Skeletal muscle satellite cell (primary cell): Measurements from ENCODE around the gene BRD7.

ENCODE experiments used
- H3K27me3 ChIP-seq: 2 replicates; pipeline ENCODE4 v1.7.0; 2013; ENCODE audit warnings: low read length; ENCODE audit not compliant: control insufficient read depth, insufficient read depth
- H3K36me3 ChIP-seq: 2 replicates; pipeline ENCODE4 v1.7.0; 2013; ENCODE audit warnings: mild to moderate bottlenecking, control low read depth, low read length; ENCODE audit not compliant: insufficient read depth
- H3K4me1 ChIP-seq: 2 replicates; pipeline ENCODE4 v1.7.0; 2013; ENCODE audit warnings: low read length; ENCODE audit not compliant: control insufficient read depth, insufficient read depth
- H3K4me2 ChIP-seq: 2 replicates; pipeline ENCODE4 v1.7.0; 2013; ENCODE audit warnings: mild to moderate bottlenecking, low read length
- H3K4me3 ChIP-seq: 2 replicates; pipeline ENCODE4 v1.7.0; 2013; ENCODE audit warnings: low read length
- H3K9ac ChIP-seq: 2 replicates; pipeline ENCODE4 v1.7.0; 2013; ENCODE audit warnings: mild to moderate bottlenecking, low read depth, low read length, moderate library complexity
- H3K9me3 ChIP-seq: replicated peaks from 2 replicates; pipeline ENCODE4 v1.7.0; 2013; ENCODE audit warnings: mild to moderate bottlenecking, control low read depth, low read length

The BRD7 gene

GRCh38 chr16:50271148-50272041 lies 97.4 kb downstream of the BRD7 start:
- peaks cover 35% of the 10 kb centered on the region for H3K4me1 ChIP-seq
- no peak overlapping the region for H3K4me2 ChIP-seq
- H3K9ac ChIP-seq: no peak overlapping the region
- H3K4me3 ChIP-seq: no peak overlapping the region
- H3K9me3 ChIP-seq: no peaks in the 10 kb centered on the region
- no peaks in the 10 kb centered on the region for H3K27me3 ChIP-seq
- peaks cover 29% of the 10 kb centered on the region for H3K36me3 ChIP-seq

GRCh38 chr16:50270510-50271147 lies 98.2 kb downstream of the BRD7 start:
- Histone ChIP-seq H3K9me3 (no peaks in the 10 kb centered on the region), H3K27me3 (no peaks in the 10 kb centered on the region), H3K36me3 (peaks cover 24% of the 10 kb centered on the region), H3K4me3 (no peak overlapping the region), H3K9ac (no peak overlapping the region), H3K4me2 (no peak overlapping the region), H3K4me1 (peaks cover 43% of the 10 kb centered on the region)

GRCh38 chr16:50269769-50270509 lies 98.8 kb downstream of the BRD7 start:
- H3K27me3 ChIP-seq: no peaks in the 10 kb centered on the region
- H3K4me2 ChIP-seq: no peak overlapping the region
- peaks cover 23% of the 10 kb centered on the region for H3K36me3 ChIP-seq
- H3K9ac ChIP-seq: no peak overlapping the region
- H3K4me3 ChIP-seq: no peak overlapping the region
- H3K4me1 ChIP-seq: peaks cover 50% of the 10 kb centered on the region
- H3K9me3 ChIP-seq: no peaks in the 10 kb centered on the region

GRCh38 chr16:50269061-50269705 lies 99.6 kb downstream of the BRD7 start:
- Histone ChIP-seq H3K27me3 (no peaks in the 10 kb centered on the region), H3K4me2 (no peak overlapping the region), H3K9ac (no peak overlapping the region), H3K9me3 (no peaks in the 10 kb centered on the region), H3K4me1 (peaks cover 56% of the 10 kb centered on the region), H3K4me3 (no peak overlapping the region), H3K36me3 (peaks cover 23% of the 10 kb centered on the region)

GRCh38 chr16:50268352-50268751 lies 100.4 kb downstream of the BRD7 start:
- Histone ChIP-seq H3K36me3 (peaks cover 23% of the 10 kb centered on the region), H3K9ac (no peak overlapping the region), H3K4me1 (peaks cover 64% of the 10 kb centered on the region), H3K4me3 (no peak overlapping the region), H3K4me2 (peak overlapping the region; percentile 92), H3K9me3 (no peaks in the 10 kb centered on the region), H3K27me3 (no peaks in the 10 kb centered on the region)

GRCh38 chr16:50267651-50268050 lies 101.1 kb downstream of the BRD7 start:
- H3K4me1 ChIP-seq: peaks cover 71% of the 10 kb centered on the region

GRCh38 chr16:50267151-50267631 lies 101.6 kb downstream of the BRD7 start:
- H3K27me3 ChIP-seq: no peaks in the 10 kb centered on the region
- H3K4me2 ChIP-seq: peak overlapping the region; percentile 92
- peaks cover 21% of the 10 kb centered on the region for H3K36me3 ChIP-seq
- no peaks in the 10 kb centered on the region for H3K9me3 ChIP-seq
- peaks cover 68% of the 10 kb centered on the region for H3K4me1 ChIP-seq
- H3K9ac ChIP-seq: peak overlapping the region; percentile 88
- peak overlapping the region; percentile 73 for H3K4me3 ChIP-seq

More at GRCh38 chr16:50267651-50268050, 101.1 kb downstream of the BRD7 start:
- Histone ChIP-seq H3K9me3 (no peaks in the 10 kb centered on the region), H3K4me2 (peak overlapping the region; percentile 92), H3K4me3 (peak overlapping the region; percentile 73), H3K9ac (peak overlapping the region; percentile 88), H3K36me3 (peaks cover 23% of the 10 kb centered on the region), H3K27me3 (no peaks in the 10 kb centered on the region)

- Histone ChIP-seq H3K4me3 (peak within 1 kb of the TSS; percentile 73), H3K36me3 (peaks cover 14% of the 10 kb centered on the region), H3K27me3 (no peaks in the 10 kb centered on the region), H3K4me1 (peaks cover 73% of the 10 kb centered on the region), H3K9me3 (no peaks in the 10 kb centered on the region), H3K9ac (peak within 1 kb of the TSS; percentile 88), H3K4me2 (peak within 1 kb of the TSS; percentile 92)
These were observed 102.3 kb downstream of the BRD7 start, which contains the start of gene ADCY7 for GRCh38 chr16:50266337-50267091. ADCY7 (plus strand) TSS chr16:50266551; CDS start chr16:50288180, 21,629 bp downstream.
